Measurements from ENCODE around the gene WAC. TPM values are rescaled to one million over a fixed set of nuclear protein-coding genes. Genes with fewer than 3 reads are reported as not detected.
"Not testable (repeated sequence)": the region's sequence is repeated elsewhere in the genome, so short reads cannot be mapped to it uniquely, and the experiment has no call there.

WAC gene
- polyA plus RNA-seq, 1 donor from 2014 or later: 118 TPM

- H3K27ac Mint-ChIP-seq: no peak overlapping the region
- H3K9me3 Mint-ChIP-seq: no peaks in the 10 kb centered on the region
- H3K4me3 Mint-ChIP-seq: no peak overlapping the region
- peaks cover 0 to 4% (median 4%) of the 10 kb centered on the region in 3 donors for H3K4me1 Mint-ChIP-seq
- peaks cover 4% of the 10 kb centered on the region for H3K27me3 Mint-ChIP-seq
- peaks cover 2% of the 10 kb centered on the region for H3K36me3 Mint-ChIP-seq
Measured at GRCh38 chr10:28628184-28628893, 95.4 kb downstream of the WAC start.

- Mint-ChIP-seq H3K9me3 (no peaks in the 10 kb centered on the region), H3K36me3 (no peaks in the 10 kb centered on the region), H3K27ac (no peak overlapping the region), H3K4me1 (peaks cover 0 to 4% (median 4%) of the 10 kb centered on the region in 3 donors), H3K27me3 (peaks cover 6% of the 10 kb centered on the region), H3K4me3 (no peak overlapping the region)
Measured at GRCh38 chr10:28631896-28632583, 99.1 kb downstream of the WAC start.

- peaks cover 0 to 4% (median 4%) of the 10 kb centered on the region in 3 donors for H3K4me1 Mint-ChIP-seq
- no peaks in the 10 kb centered on the region for H3K36me3 Mint-ChIP-seq
- no peak overlapping the region for H3K27ac Mint-ChIP-seq
- no peaks in the 10 kb centered on the region for H3K9me3 Mint-ChIP-seq
- peaks cover 6% of the 10 kb centered on the region for H3K27me3 Mint-ChIP-seq
- H3K4me3 Mint-ChIP-seq: no peak overlapping the region
Measured at GRCh38 chr10:28632584-28632945, 99.6 kb downstream of the WAC start.

- H3K4me1 Mint-ChIP-seq: no peaks in the 10 kb centered on the region
- peaks cover 0 to 1% (median 0%) of the 10 kb centered on the region in 3 donors for H3K9me3 Mint-ChIP-seq
- H3K27me3 Mint-ChIP-seq: peaks cover 6% of the 10 kb centered on the region
- H3K36me3 Mint-ChIP-seq: no peaks in the 10 kb centered on the region
- H3K27ac Mint-ChIP-seq: no peak overlapping the region
- H3K4me3 Mint-ChIP-seq: no peak overlapping the region
Measured at GRCh38 chr10:28633750-28634149, 100.8 kb downstream of the WAC start.

- peaks cover 2% of the 10 kb centered on the region for H3K27me3 Mint-ChIP-seq
- no peak overlapping the region for H3K4me3 Mint-ChIP-seq
- peaks cover 0 to 3% (median 0%) of the 10 kb centered on the region in 3 donors for H3K9me3 Mint-ChIP-seq
- H3K36me3 Mint-ChIP-seq: no peaks in the 10 kb centered on the region
- no peaks in the 10 kb centered on the region for H3K4me1 Mint-ChIP-seq
- H3K27ac Mint-ChIP-seq: no peak overlapping the region
Measured at GRCh38 chr10:28637346-28637745, 104.4 kb downstream of the WAC start.

- Mint-ChIP-seq H3K27ac (no peak overlapping the region), H3K4me3 (no peak overlapping the region), H3K36me3 (no peaks in the 10 kb centered on the region), H3K27me3 (peaks cover 2% of the 10 kb centered on the region), H3K9me3 (peaks cover 0 to 3% (median 0%) of the 10 kb centered on the region in 3 donors), H3K4me1 (no peaks in the 10 kb centered on the region)
Measured at GRCh38 chr10:28638392-28638791, 105.5 kb downstream of the WAC start.

- Mint-ChIP-seq H3K4me3 (no peak overlapping the region), H3K36me3 (peaks cover 2% of the 10 kb centered on the region), H3K4me1 (peaks cover 0 to 3% (median 0%) of the 10 kb centered on the region in 3 donors), H3K27ac (no peak overlapping the region), H3K27me3 (no peaks in the 10 kb centered on the region), H3K9me3 (peaks cover 0 to 3% (median 0%) of the 10 kb centered on the region in 3 donors)
Measured at GRCh38 chr10:28640551-28640950, 107.6 kb downstream of the WAC start.

- peaks cover 2% of the 10 kb centered on the region for H3K36me3 Mint-ChIP-seq
- H3K27me3 Mint-ChIP-seq: no peaks in the 10 kb centered on the region
- peaks cover 0 to 6% (median 0%) of the 10 kb centered on the region in 3 donors for H3K9me3 Mint-ChIP-seq
- H3K4me1 Mint-ChIP-seq: peaks cover 0 to 3% (median 0%) of the 10 kb centered on the region in 3 donors
- H3K4me3 Mint-ChIP-seq: no peak overlapping the region
- peak overlapping the region in 1 of 3 donors; percentile 36 for H3K27ac Mint-ChIP-seq
Measured at GRCh38 chr10:28644647-28645046, 111.7 kb downstream of the WAC start.

GRCh38 chr10:28652106-28652505 is 119.2 kb downstream of the WAC start:
- Mint-ChIP-seq H3K9me3 (peaks cover 0 to 6% (median 0%) of the 10 kb centered on the region in 3 donors), H3K4me1 (no peaks in the 10 kb centered on the region), H3K36me3 (no peaks in the 10 kb centered on the region), H3K4me3 (no peak overlapping the region), H3K27me3 (no peaks in the 10 kb centered on the region), H3K27ac (no peak overlapping the region)

- H3K27me3 Mint-ChIP-seq: peaks cover 1% of the 10 kb centered on the region
Measured at GRCh38 chr10:28652703-28653102, 119.8 kb downstream of the WAC start.

GRCh38 chr10:28658824-28659223 is 125.9 kb downstream of the WAC start:
- H3K27ac Mint-ChIP-seq, H3K4me3 Mint-ChIP-seq, H3K9me3 Mint-ChIP-seq, H3K4me1 Mint-ChIP-seq, H3K36me3 Mint-ChIP-seq, H3K27me3 Mint-ChIP-seq: not testable (repeated sequence)

More at GRCh38 chr10:28652703-28653102, 119.8 kb downstream of the WAC start:
- H3K4me3 Mint-ChIP-seq: no peak overlapping the region
- no peak overlapping the region for H3K27ac Mint-ChIP-seq
- no peaks in the 10 kb centered on the region for H3K36me3 Mint-ChIP-seq
- peaks cover 0 to 3% (median 0%) of the 10 kb centered on the region in 3 donors for H3K9me3 Mint-ChIP-seq
- H3K4me1 Mint-ChIP-seq: no peaks in the 10 kb centered on the region

- H3K4me3 Mint-ChIP-seq: no peak overlapping the region
- no peaks in the 10 kb centered on the region for H3K9me3 Mint-ChIP-seq
- no peak overlapping the region for H3K27ac Mint-ChIP-seq
- H3K27me3 Mint-ChIP-seq: peaks cover 11% of the 10 kb centered on the region
- H3K36me3 Mint-ChIP-seq: no peaks in the 10 kb centered on the region
- peaks cover 0 to 5% (median 0%) of the 10 kb centered on the region in 3 donors for H3K4me1 Mint-ChIP-seq
Measured at GRCh38 chr10:28661035-28661434, 128.1 kb downstream of the WAC start.

- Mint-ChIP-seq H3K27ac (peak overlapping the region in 1 of 3 donors; percentile 27), H3K36me3 (no peaks in the 10 kb centered on the region), H3K9me3 (no peaks in the 10 kb centered on the region), H3K4me1 (peaks cover 2 to 8% (median 6%) of the 10 kb centered on the region in 3 donors), H3K4me3 (no peak overlapping the region), H3K27me3 (peaks cover 32% of the 10 kb centered on the region)
Measured at GRCh38 chr10:28663576-28664368, 130.9 kb downstream of the WAC start.

GRCh38 chr10:28664369-28664740 is 131.4 kb downstream of the WAC start:
- Mint-ChIP-seq H3K9me3 (no peaks in the 10 kb centered on the region), H3K4me3 (no peak overlapping the region), H3K27me3 (peaks cover 38% of the 10 kb centered on the region), H3K4me1 (peaks cover 2 to 9% (median 8%) of the 10 kb centered on the region in 3 donors), H3K36me3 (no peaks in the 10 kb centered on the region), H3K27ac (no peak overlapping the region)

Measured in IgD-negative memory B cell (primary cell).